ENCODE data around the gene TPRG1L. TPM values are rescaled to one million over a fixed set of nuclear protein-coding genes. Genes with fewer than 3 reads are reported as not detected.

Gene TPRG1L
- total RNA-seq, 1 experiment from 2014 or later, result 24.0 TPM

DNA sequence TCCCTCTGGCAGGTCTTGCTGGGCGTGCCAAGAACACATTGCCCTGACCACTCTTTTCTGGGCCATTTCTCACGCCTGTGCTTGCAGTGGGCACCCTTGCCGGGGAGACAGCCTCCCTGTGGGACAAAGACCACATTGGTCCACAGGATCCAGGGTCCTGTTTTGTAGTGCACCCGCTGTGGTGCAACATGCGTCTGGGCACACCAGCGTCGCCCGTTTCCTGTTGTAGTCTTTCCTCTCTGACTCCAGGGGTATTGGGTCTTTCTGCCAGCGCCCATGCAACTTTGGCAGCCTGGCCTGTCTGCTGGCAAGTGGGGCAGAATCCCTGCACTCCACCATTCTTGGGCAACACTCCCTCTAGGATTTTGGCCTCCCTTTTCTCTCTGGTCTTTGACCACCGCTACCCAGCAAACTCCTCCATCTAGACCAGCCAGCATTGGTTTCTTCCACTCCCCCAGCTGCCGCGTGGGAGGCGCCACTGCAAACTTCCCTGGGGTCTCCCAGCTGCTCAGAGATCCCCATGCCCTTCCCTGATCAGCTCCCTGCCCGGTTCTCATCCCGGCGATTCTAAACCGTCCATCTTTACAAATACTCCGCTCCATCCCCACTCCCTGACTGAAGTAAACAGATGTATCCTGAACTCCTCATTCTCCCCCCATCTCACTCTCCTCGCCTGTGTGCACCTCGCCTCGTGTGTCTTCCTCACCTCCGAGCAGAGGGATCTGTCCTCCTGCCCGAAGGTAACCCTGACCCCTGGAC is 1.2 kb upstream of the TPRG1L start:
- Histone ChIP-seq H4K8ac (replicated peaks; ENCODE audit: insufficient read length, low read depth, low read length) (no peak overlapping the region), H2BK12ac (ENCODE audit: insufficient read length, low read depth, low read length) (no peak overlapping the region), H3K27me3 (ENCODE audit: insufficient read depth, low read length) (no peaks in the 10 kb centered on the region), H3K9me3 (ENCODE audit: control insufficient read depth, low read depth, low read length) (no peaks in the 10 kb centered on the region), H4K5ac (ENCODE audit: insufficient read length, low read depth, low read length) (no peak overlapping the region), H3K79me1 (ENCODE audit: insufficient read depth, low read depth, low read length, poor library complexity, severe bottlenecking) (no peaks in the 10 kb centered on the region), H3K4me1 (ENCODE audit: insufficient read depth, low read length) (no peaks in the 10 kb centered on the region), H2AFZ (ENCODE audit: low read length) (no peak overlapping the region), H3K56ac (ENCODE audit: insufficient read length, low read depth, low read length) (no peak overlapping the region), H3K4ac (ENCODE audit: low read depth, low read length) (no peak overlapping the region), H3K4me2 (ENCODE audit: insufficient read depth, insufficient read length, low read length) (peak overlapping the region; percentile 90), H4K91ac (ENCODE audit: insufficient read length, low read depth, low read length) (no peak overlapping the region), H3K27ac (ENCODE audit: insufficient read length, low read depth, low read length) (no peak overlapping the region), H3K79me2 (ENCODE audit: insufficient read depth, low read length) (no peaks in the 10 kb centered on the region), H3K9ac (ENCODE audit: extremely low read depth, insufficient read length, low read length) (peak overlapping the region; percentile 45), H3K18ac (ENCODE audit: insufficient read length, low read depth, low read length) (no peak overlapping the region), H4K20me1 (ENCODE audit: control insufficient read depth, insufficient read depth, insufficient read length) (no peaks in the 10 kb centered on the region), H3T11ph (ENCODE audit: low read length) (no peak overlapping the region), H3K23ac (ENCODE audit: insufficient read length, low read depth, low read length) (no peak overlapping the region), H2BK5ac (ENCODE audit: insufficient read length, low read length) (no peak overlapping the region), H3K14ac (ENCODE audit: insufficient read depth, low read length) (peak overlapping the region; percentile 13; the same call in 1 of the 2 replicates), H2BK120ac (ENCODE audit: low read depth, low read length, poor library complexity, severe bottlenecking) (no peak overlapping the region), H2AK5ac (ENCODE audit: insufficient read length, low read length) (no peak overlapping the region), H3K23me2 (ENCODE audit: insufficient read length, low read depth, low read length, poor library complexity, severe bottlenecking) (peaks cover 9% of the 10 kb centered on the region), H2BK15ac (ENCODE audit: low read depth, low read length) (no peak overlapping the region), H2BK20ac (ENCODE audit: low read depth, low read length, poor library complexity, severe bottlenecking) (no peak overlapping the region)
- peaks cover 22% of the 10 kb centered on the region for H3K27me3 Mint-ChIP-seq (ENCODE audit: low read depth)
- H3K27ac Mint-ChIP-seq, result peak overlapping the region in 1 of 3 experiments; percentile 84; a peak in 1 of 7 replicates
- WGBS (ENCODE audit: extremely low coverage, insufficient read length, low lambda C conversion rate), result no CpG with 5 or more reads among the region's 23 CpGs
- peaks cover 3 to 16% (median 12%) of the 10 kb centered on the region in 3 experiments; a peak in 5 of 7 replicates for H3K36me3 Mint-ChIP-seq (ENCODE audit: insufficient read depth in 1 of 3, low read depth in 3 of 3)
- H3K9me3 Mint-ChIP-seq, result no peaks in the 10 kb centered on the region
- no peak for DNase-seq
- TF ChIP-seq, protein P1, sequence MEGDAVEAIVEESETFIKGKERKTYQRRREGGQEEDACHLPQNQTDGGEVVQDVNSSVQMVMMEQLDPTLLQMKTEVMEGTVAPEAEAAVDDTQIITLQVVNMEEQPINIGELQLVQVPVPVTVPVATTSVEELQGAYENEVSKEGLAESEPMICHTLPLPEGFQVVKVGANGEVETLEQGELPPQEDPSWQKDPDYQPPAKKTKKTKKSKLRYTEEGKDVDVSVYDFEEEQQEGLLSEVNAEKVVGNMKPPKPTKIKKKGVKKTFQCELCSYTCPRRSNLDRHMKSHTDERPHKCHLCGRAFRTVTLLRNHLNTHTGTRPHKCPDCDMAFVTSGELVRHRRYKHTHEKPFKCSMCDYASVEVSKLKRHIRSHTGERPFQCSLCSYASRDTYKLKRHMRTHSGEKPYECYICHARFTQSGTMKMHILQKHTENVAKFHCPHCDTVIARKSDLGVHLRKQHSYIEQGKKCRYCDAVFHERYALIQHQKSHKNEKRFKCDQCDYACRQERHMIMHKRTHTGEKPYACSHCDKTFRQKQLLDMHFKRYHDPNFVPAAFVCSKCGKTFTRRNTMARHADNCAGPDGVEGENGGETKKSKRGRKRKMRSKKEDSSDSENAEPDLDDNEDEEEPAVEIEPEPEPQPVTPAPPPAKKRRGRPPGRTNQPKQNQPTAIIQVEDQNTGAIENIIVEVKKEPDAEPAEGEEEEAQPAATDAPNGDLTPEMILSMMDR (conservative IDR thresholded peaks at IDR 0.05), result no peak
- peaks cover 14 to 17% of the 10 kb centered on the region in 2 experiments for H3K4me1 Mint-ChIP-seq
- peak overlapping the region; percentile 87 to 92 for H3K4me3 Mint-ChIP-seq

Measured in H9 (cell line).